Eye (tissue), 1 donor: ENCODE measurements around the gene NFIA.
"Not testable (repeated sequence)": the region's sequence is repeated elsewhere in the genome, so short reads cannot be mapped to it uniquely, and the experiment has no call there.

ENCODE experiments used
- DNase-seq: peaks from one replicate; pipeline ENCODE4 v3.0.0-alpha.2; 2015

Gene NFIA

GRCh38 chr1:61447106-61447967, 365.0 kb downstream of the NFIA start:
- DNase-seq: no peak

- peak; percentile 52 for DNase-seq
These were observed 365.6 kb downstream of the NFIA start for GRCh38 chr1:61447968-61448430.

GRCh38 chr1:61448914-61449313, 366.6 kb downstream of the NFIA start:
- peak; percentile 77 for DNase-seq

GRCh38 chr1:61449410-61449809, 367.0 kb downstream of the NFIA start:
- no peak for DNase-seq

GRCh38 chr1:61450454-61450853, 368.1 kb downstream of the NFIA start:
- no peak for DNase-seq

- DNase-seq: peak; percentile 82
These were observed 368.7 kb downstream of the NFIA start for GRCh38 chr1:61450872-61451571.

GRCh38 chr1:61451572-61451968, 369.2 kb downstream of the NFIA start:
- DNase-seq: peak; percentile 35

- DNase-seq: no peak
These were observed 370.0 kb downstream of the NFIA start for GRCh38 chr1:61452176-61453035.

GRCh38 chr1:61453111-61453961, 371.0 kb downstream of the NFIA start:
- DNase-seq: peak; percentile 95

GRCh38 chr1:61455400-61455799, 373.0 kb downstream of the NFIA start:
- no peak for DNase-seq

- no peak for DNase-seq
These were observed 375.2 kb downstream of the NFIA start for GRCh38 chr1:61457526-61458040.

- no peak for DNase-seq
These were observed 377.0 kb downstream of the NFIA start for GRCh38 chr1:61459345-61459744.

GRCh38 chr1:61460191-61460590, 377.8 kb downstream of the NFIA start:
- no peak for DNase-seq

GRCh38 chr1:61461406-61462384, 379.3 kb downstream of the NFIA start:
- no peak for DNase-seq

GRCh38 chr1:61462628-61463027, 380.3 kb downstream of the NFIA start:
- no peak for DNase-seq

- no peak for DNase-seq
These were observed 380.9 kb downstream of the NFIA start for GRCh38 chr1:61463220-61463619.

- not testable (repeated sequence) for DNase-seq
These were observed 385.5 kb downstream of the NFIA start for GRCh38 chr1:61467836-61468235.

GRCh38 chr1:61469365-61469764, 387.0 kb downstream of the NFIA start:
- no peak for DNase-seq

GRCh38 chr1:61472876-61473275, 390.5 kb downstream of the NFIA start:
- DNase-seq: no peak

- no peak for DNase-seq
These were observed 392.0 kb downstream of the NFIA start for GRCh38 chr1:61474269-61474817.
